Central memory CD8-positive, alpha-beta T cell (primary cell): ENCODE data around the gene ARHGAP19.
A peak's percentile ranks its signal among the peaks of the same experiment; 100 is the strongest.

Experiments
- ATAC-seq: fragments of 150-1000 bp; cut with Tn5 transposase; replicated peaks from 2 replicates; pipeline ENCODE4 v1.10.0; 2022; ENCODE audit warnings: mild to moderate bottlenecking, moderate FRiP score, moderate number of reproducible peaks; ENCODE audit not compliant: poor library complexity, severe bottlenecking; ENCODE audit errors: extremely low read depth
- DNase-seq, 2 donors: peaks; one replicate each; pipeline ENCODE4 v3.0.0; 2021; ENCODE audit warnings: low spot score in 2 of 2
- H3K27ac Mint-ChIP-seq: one replicate; pipeline ENCODE4 v1.8.0; 2022; ENCODE audit warnings: low read depth, mild to moderate bottlenecking, moderate library complexity, mixed read lengths
- H3K27me3 Mint-ChIP-seq: one replicate; pipeline ENCODE4 v1.8.0; 2022; ENCODE audit warnings: mixed read lengths
- H3K36me3 Mint-ChIP-seq: one replicate; pipeline ENCODE4 v1.8.0; 2022; ENCODE audit warnings: mild to moderate bottlenecking, moderate library complexity, mixed read lengths; ENCODE audit not compliant: insufficient read depth
- H3K4me1 Mint-ChIP-seq: one replicate; pipeline ENCODE4 v1.8.0; 2022; ENCODE audit warnings: mixed read lengths
- H3K4me3 Mint-ChIP-seq: one replicate; pipeline ENCODE4 v1.8.0; 2022; ENCODE audit warnings: mild to moderate bottlenecking, moderate library complexity, mixed read lengths
- H3K9me3 Mint-ChIP-seq: one replicate; pipeline ENCODE4 v1.8.0; 2022; ENCODE audit warnings: mixed read lengths

ARHGAP19 gene

GRCh38 chr10:97263971-97264370 lies 28.5 kb downstream of the ARHGAP19 start:
- Mint-ChIP-seq H3K36me3 (peaks cover 13% of the 10 kb centered on the region), H3K27ac (no peak overlapping the region)
- DNase-seq = no peak

DNA sequence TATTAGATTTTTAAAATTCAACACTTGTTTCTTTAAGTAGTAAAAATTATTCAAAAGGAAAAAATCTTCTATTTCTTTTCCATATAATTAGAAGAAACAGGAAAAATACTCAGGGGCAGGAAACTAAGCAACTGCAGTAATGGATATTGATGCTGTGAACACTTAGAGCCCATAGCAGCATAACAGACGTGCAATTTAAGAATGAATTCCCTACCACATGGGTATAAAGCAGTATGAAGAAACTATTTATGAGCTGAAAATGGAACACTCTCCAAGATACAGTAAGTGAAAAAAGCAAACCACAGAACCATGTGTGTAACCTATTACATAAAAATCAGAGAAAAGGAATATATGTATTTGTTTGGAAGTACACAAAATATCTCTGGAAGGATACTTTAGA lies 30.8 kb downstream of the ARHGAP19 start:
- H3K9me3 Mint-ChIP-seq = no peaks in the 10 kb centered on the region
- no peak overlapping the region for H3K4me3 Mint-ChIP-seq

More at GRCh38 chr10:97263971-97264370, 28.5 kb downstream of the ARHGAP19 start:
- Mint-ChIP-seq H3K27me3 (no peaks in the 10 kb centered on the region), H3K4me1 (peaks cover 7% of the 10 kb centered on the region), H3K9me3 (no peaks in the 10 kb centered on the region), H3K4me3 (no peak overlapping the region)
- ATAC-seq = no peak

DNA sequence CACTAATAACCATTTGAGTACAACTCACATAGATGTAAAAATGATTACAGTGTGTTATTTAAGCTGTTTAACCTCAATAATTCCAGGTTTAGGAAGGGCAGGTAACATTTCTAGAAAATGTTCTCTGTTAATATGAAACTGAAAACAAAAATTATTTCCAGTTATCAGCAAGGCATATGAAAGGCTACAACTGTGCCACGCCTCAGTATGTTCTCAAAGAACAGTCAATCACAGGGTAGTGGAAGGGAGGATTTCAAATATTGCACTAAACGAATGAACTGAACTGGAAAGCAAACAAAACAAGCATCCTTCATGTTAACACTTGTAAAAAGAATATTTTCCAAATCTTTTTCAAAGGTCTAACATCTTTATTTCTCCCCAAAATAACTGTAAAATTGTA lies 31.3 kb downstream of the ARHGAP19 start:
- H3K36me3 Mint-ChIP-seq = peaks cover 24% of the 10 kb centered on the region
- H3K4me3 Mint-ChIP-seq = no peak overlapping the region
- DNase-seq (no peak), ATAC-seq (no peak)
- H3K4me1 Mint-ChIP-seq = no peaks in the 10 kb centered on the region
- no peaks in the 10 kb centered on the region for H3K9me3 Mint-ChIP-seq
- H3K27ac Mint-ChIP-seq = no peak overlapping the region
- H3K27me3 Mint-ChIP-seq = no peaks in the 10 kb centered on the region

More for the DNA sequence above, 30.8 kb downstream of the ARHGAP19 start:
- H3K36me3 Mint-ChIP-seq = peaks cover 20% of the 10 kb centered on the region
- H3K27ac Mint-ChIP-seq = no peak overlapping the region
- no peak for ATAC-seq
- H3K27me3 Mint-ChIP-seq = no peaks in the 10 kb centered on the region
- no peak for DNase-seq
- no peaks in the 10 kb centered on the region for H3K4me1 Mint-ChIP-seq

GRCh38 chr10:97259119-97259518 lies 33.3 kb downstream of the ARHGAP19 start:
- Mint-ChIP-seq H3K27ac (no peak overlapping the region), H3K4me3 (no peak overlapping the region), H3K9me3 (no peaks in the 10 kb centered on the region), H3K27me3 (no peaks in the 10 kb centered on the region), H3K36me3 (peaks cover 23% of the 10 kb centered on the region), H3K4me1 (no peaks in the 10 kb centered on the region)
- ATAC-seq (no peak), DNase-seq (no peak)

GRCh38 chr10:97256356-97256755 lies 36.1 kb downstream of the ARHGAP19 start:
- no peaks in the 10 kb centered on the region for H3K4me1 Mint-ChIP-seq
- ATAC-seq = no peak
- no peak for DNase-seq
- no peaks in the 10 kb centered on the region for H3K9me3 Mint-ChIP-seq
- H3K27me3 Mint-ChIP-seq = no peaks in the 10 kb centered on the region
- H3K27ac Mint-ChIP-seq = peak overlapping the region; percentile 16
- H3K4me3 Mint-ChIP-seq = no peak overlapping the region
- peaks cover 27% of the 10 kb centered on the region for H3K36me3 Mint-ChIP-seq

DNA sequence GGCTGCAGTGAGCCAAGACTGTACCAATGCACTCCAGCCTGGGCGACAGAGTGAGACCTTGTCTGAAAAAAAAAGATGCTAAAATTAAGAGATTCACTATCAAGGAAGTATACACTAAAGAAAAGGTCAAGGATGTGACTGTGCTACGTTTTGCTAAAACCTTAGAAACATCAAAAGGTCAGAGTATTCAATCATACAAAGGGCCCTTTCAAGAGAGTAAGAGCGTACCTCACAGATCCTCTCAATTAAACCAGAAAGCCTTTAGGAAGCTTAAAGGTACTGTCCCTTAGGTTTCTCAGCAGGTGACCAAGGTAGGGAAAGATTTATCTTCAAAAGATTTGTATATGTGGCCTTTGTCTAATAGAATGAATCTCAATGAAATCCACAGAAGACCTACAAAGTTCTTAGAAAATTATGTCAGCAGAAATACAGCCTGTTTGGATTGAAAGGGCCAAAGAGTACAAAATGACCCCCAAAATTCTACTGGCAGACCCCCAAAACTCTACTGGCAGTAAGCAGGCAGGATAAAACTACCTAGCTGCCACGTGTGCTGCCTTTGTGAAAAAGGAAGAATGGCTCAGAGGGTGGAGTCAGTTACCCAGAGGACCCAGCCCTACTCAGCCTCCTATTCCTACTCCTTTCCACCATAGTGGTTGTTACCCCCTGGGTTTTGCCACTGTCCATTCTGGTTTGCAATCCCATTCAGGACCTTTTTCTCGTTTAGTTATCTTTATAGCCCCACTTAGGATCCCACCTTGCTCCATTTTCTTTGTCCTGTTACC lies 36.7 kb downstream of the ARHGAP19 start:
- Mint-ChIP-seq H3K27me3 (no peaks in the 10 kb centered on the region), H3K36me3 (peaks cover 27% of the 10 kb centered on the region), H3K27ac (peak overlapping the region; percentile 16), H3K4me1 (no peaks in the 10 kb centered on the region), H3K4me3 (no peak overlapping the region), H3K9me3 (no peaks in the 10 kb centered on the region)
- ATAC-seq (no peak), DNase-seq (no peak)

DNA sequence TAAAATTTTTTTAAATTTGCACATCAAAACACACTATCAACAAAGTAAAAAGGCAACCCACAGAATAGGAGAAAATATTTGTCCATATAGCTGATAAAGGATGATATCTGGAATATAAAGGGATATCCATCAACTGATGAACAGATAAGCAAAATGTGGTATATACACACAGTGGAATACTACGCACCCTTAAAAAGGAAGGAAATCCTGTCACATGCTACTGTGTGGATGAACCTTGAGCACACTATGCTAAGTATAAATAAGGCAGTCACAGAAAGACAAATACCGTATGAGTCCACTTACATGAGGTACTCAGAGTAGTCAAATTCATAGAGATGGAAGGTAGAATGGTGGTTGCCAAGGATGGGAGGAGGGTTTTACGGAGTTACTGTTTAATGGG lies 37.7 kb downstream of the ARHGAP19 start:
- DNase-seq = no peak
- Mint-ChIP-seq H3K9me3 (no peaks in the 10 kb centered on the region), H3K4me3 (no peak overlapping the region), H3K27ac (no peak overlapping the region), H3K27me3 (no peaks in the 10 kb centered on the region), H3K4me1 (no peaks in the 10 kb centered on the region), H3K36me3 (peaks cover 29% of the 10 kb centered on the region)
- no peak for ATAC-seq

GRCh38 chr10:97250952-97251351 lies 41.5 kb downstream of the ARHGAP19 start:
- Mint-ChIP-seq H3K27me3 (no peaks in the 10 kb centered on the region), H3K27ac (no peak overlapping the region), H3K9me3 (no peaks in the 10 kb centered on the region), H3K4me1 (no peaks in the 10 kb centered on the region), H3K4me3 (no peak overlapping the region), H3K36me3 (peaks cover 25% of the 10 kb centered on the region)
- no peak for DNase-seq
- ATAC-seq = no peak

DNA sequence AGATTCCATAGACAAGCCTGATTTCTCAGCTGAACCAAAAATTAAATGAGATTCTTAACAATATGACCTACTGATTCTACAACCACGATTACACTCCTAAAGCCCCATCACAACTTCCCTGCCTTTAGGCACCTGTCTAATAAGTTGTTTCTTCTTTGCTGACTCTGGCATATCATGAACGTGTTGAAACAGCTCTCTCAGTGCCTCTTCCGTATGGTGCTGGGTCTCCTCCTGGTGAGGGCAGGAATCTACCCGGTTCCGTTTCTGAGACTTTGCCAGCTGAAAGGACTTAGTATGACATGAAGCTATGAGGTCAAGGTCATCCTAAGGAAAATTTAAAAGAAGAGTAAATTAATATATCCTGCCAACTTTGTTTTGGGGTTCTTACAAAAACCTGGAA lies 48.6 kb downstream of the ARHGAP19 start:
- no peak for DNase-seq
- Mint-ChIP-seq H3K4me1 (no peaks in the 10 kb centered on the region), H3K27me3 (no peaks in the 10 kb centered on the region), H3K36me3 (peaks cover 35% of the 10 kb centered on the region), H3K27ac (no peak overlapping the region), H3K9me3 (no peaks in the 10 kb centered on the region), H3K4me3 (no peak overlapping the region)
- no peak for ATAC-seq

- no peak for DNase-seq
- H3K36me3 Mint-ChIP-seq = peaks cover 25% of the 10 kb centered on the region
- no peaks in the 10 kb centered on the region for H3K27me3 Mint-ChIP-seq
- H3K9me3 Mint-ChIP-seq = no peaks in the 10 kb centered on the region
- no peaks in the 10 kb centered on the region for H3K4me1 Mint-ChIP-seq
- H3K4me3 Mint-ChIP-seq = no peak overlapping the region
- no peak overlapping the region for H3K27ac Mint-ChIP-seq
- no peak for ATAC-seq
Measured at GRCh38 chr10:97238855-97239254, 53.6 kb downstream of the ARHGAP19 start.

DNA sequence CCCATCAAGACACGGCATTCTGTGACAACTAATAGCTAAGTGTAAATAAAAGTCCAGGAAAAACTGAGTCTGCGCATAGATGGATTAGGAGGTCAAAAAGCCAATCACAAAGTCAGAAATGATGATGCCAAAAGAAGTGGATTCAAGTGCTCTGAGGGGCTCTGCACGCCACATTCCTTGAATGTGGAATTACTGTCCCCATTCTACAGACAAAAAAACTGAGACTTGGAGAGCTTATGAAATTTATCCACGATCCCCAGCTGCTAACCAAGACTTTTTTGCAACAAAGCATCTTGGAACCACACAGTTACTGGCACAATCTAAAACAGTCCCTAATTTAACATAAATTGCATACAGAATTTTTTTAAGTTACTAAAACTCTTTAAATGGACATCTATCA lies 57.1 kb downstream of the ARHGAP19 start:
- Mint-ChIP-seq H3K9me3 (no peaks in the 10 kb centered on the region), H3K27ac (no peak overlapping the region), H3K4me1 (no peaks in the 10 kb centered on the region), H3K36me3 (peaks cover 20% of the 10 kb centered on the region), H3K4me3 (no peak overlapping the region), H3K27me3 (no peaks in the 10 kb centered on the region)
- no peak for ATAC-seq
- DNase-seq = no peak

GRCh38 chr10:97234400-97234799 lies 58.0 kb downstream of the ARHGAP19 start:
- Mint-ChIP-seq H3K27ac (no peak overlapping the region), H3K9me3 (no peaks in the 10 kb centered on the region), H3K4me3 (no peak overlapping the region), H3K27me3 (no peaks in the 10 kb centered on the region), H3K36me3 (peaks cover 25% of the 10 kb centered on the region), H3K4me1 (no peaks in the 10 kb centered on the region)
- DNase-seq (no peak), ATAC-seq (no peak)

GRCh38 chr10:97230146-97230545 lies 62.3 kb downstream of the ARHGAP19 start:
- no peaks in the 10 kb centered on the region for H3K9me3 Mint-ChIP-seq
- no peak overlapping the region for H3K27ac Mint-ChIP-seq
- H3K27me3 Mint-ChIP-seq = no peaks in the 10 kb centered on the region
- no peak overlapping the region for H3K4me3 Mint-ChIP-seq
- H3K4me1 Mint-ChIP-seq = no peaks in the 10 kb centered on the region
- DNase-seq (no peak), ATAC-seq (no peak)
- peaks cover 28% of the 10 kb centered on the region for H3K36me3 Mint-ChIP-seq
